GM19463 (cell line): ENCODE data around the gene CYP4A22.
"Not testable (repeated sequence)": the region's sequence is repeated elsewhere in the genome, so short reads cannot be mapped to it uniquely, and the experiment has no call there.

Experiments used
- ATAC-seq: cut with Tn5 transposase; IDR thresholded peaks from one replicate; pipeline ENCODE4 v1.9.1; 2021; ENCODE audit warnings: mild to moderate bottlenecking, moderate library complexity; ENCODE audit not compliant: unreplicated experiment

The CYP4A22 gene

GRCh38 chr1:47149162-47149561, 11.9 kb downstream of the CYP4A22 start:
- not testable (repeated sequence) for ATAC-seq

GRCh38 chr1:47156457-47156856, 19.2 kb downstream of the CYP4A22 start:
- not testable (repeated sequence) for ATAC-seq

GRCh38 chr1:47157957-47158356, 20.7 kb downstream of the CYP4A22 start:
- not testable (repeated sequence) for ATAC-seq

- ATAC-seq = no peak
Observed at GRCh38 chr1:47160716-47161115, 23.5 kb downstream of the CYP4A22 start.

- no peak for ATAC-seq
Observed at GRCh38 chr1:47161298-47162040, 24.2 kb downstream of the CYP4A22 start.

- no peak for ATAC-seq
Observed at GRCh38 chr1:47164552-47164951, 27.3 kb downstream of the CYP4A22 start.

- ATAC-seq = no peak
Observed at GRCh38 chr1:47172782-47173181, 35.5 kb downstream of the CYP4A22 start.

- no peak for ATAC-seq
Observed at GRCh38 chr1:47174656-47175020, 37.4 kb downstream of the CYP4A22 start.

- ATAC-seq = peak; percentile 51
Observed at GRCh38 chr1:47175227-47175934, 38.1 kb downstream of the CYP4A22 start.

- ATAC-seq = no peak
Observed at GRCh38 chr1:47178020-47178419, 40.8 kb downstream of the CYP4A22 start.

GRCh38 chr1:47178654-47179016, 41.4 kb downstream of the CYP4A22 start:
- no peak for ATAC-seq

- ATAC-seq = peak; percentile 92
Observed at GRCh38 chr1:47179017-47179987, 42.1 kb downstream of the CYP4A22 start.

- ATAC-seq = no peak
Observed at GRCh38 chr1:47179988-47180563, 42.8 kb downstream of the CYP4A22 start.

- no peak for ATAC-seq
Observed at GRCh38 chr1:47180603-47181094, 43.4 kb downstream of the CYP4A22 start.

GRCh38 chr1:47181095-47181954, 44.1 kb downstream of the CYP4A22 start:
- no peak for ATAC-seq

- no peak for ATAC-seq
Observed at GRCh38 chr1:47181955-47182675, 44.9 kb downstream of the CYP4A22 start.

- no peak for ATAC-seq
Observed at GRCh38 chr1:47182676-47183235, 45.5 kb downstream of the CYP4A22 start.

- ATAC-seq = no peak
Observed at GRCh38 chr1:47183308-47184089, 46.3 kb downstream of the CYP4A22 start.
